Neural crest cell (in vitro differentiated cells): Measurements from ENCODE around the gene SLC6A12. TPM values are rescaled to one million over a fixed set of nuclear protein-coding genes. Genes with fewer than 3 reads are reported as not detected.

Experiments
- DNase-seq: peaks from one replicate; pipeline ENCODE4 v3.0.0; 2021; ENCODE audit warnings: low read depth, mixed read lengths, low spot score
- H3K27ac Mint-ChIP-seq: one replicate; pipeline ENCODE4 v1.8.0; 2021; ENCODE audit warnings: mild to moderate bottlenecking, mixed read lengths; ENCODE audit not compliant: unreplicated experiment
- H3K27me3 Mint-ChIP-seq: 2 replicates; pipeline ENCODE4 v1.8.0; 2021; ENCODE audit warnings: low read depth, mild to moderate bottlenecking, mixed read lengths
- H3K36me3 Mint-ChIP-seq: 2 replicates; pipeline ENCODE4 v1.8.0; 2021; ENCODE audit warnings: low read depth, mild to moderate bottlenecking, mixed read lengths
- H3K4me1 Mint-ChIP-seq: 2 replicates; pipeline ENCODE4 v1.8.0; 2021; ENCODE audit warnings: mixed read lengths
- H3K4me3 Mint-ChIP-seq: one replicate; pipeline ENCODE4 v1.8.0; 2021; ENCODE audit warnings: mild to moderate bottlenecking, mixed read lengths
- H3K9me3 Mint-ChIP-seq: 2 replicates; pipeline ENCODE4 v1.8.0; 2021; ENCODE audit warnings: mixed read lengths
- total RNA-seq: library from RNA; stranded (reverse); gene quantifications from 2 replicates; pipeline ENCODE4 v1.2.1, GENCODE V29; 2021
- TF ChIP-seq, protein P1 (sequence below): fragments of 200-600 bp; sonication (generic); conservative IDR thresholded peaks from 2 replicates; pipeline ENCODE4 v1.5.0; 2021; ENCODE audit warnings: antibody characterized with exemption, mild to moderate bottlenecking

The SLC6A12 gene
- total RNA-seq, 1 donor from 2014 or later, result 0.47 TPM

DNA sequence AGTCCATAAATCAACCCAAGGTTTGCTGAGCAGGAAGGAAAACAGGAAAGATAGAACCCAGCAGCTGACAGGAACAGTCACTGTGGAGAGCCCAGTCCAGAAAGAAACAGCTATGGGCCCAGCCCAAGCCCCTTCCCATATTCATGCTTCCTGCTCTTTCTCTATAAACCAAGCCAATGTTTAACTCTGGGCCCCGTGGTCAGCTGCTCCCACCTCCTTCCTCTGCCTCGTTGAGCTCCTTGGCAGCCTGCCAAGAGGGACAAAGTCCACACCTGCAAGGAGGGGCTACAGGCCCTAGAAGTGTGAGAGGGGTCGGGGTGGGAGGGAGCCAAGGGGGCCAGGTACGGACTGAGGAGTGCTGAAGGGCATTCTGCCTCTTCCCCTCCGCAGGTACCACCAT is 38.7 kb upstream of the SLC6A12 start:
- DNase-seq, result no peak
- no peaks in the 10 kb centered on the region for H3K36me3 Mint-ChIP-seq
- no peak overlapping the region for H3K4me3 Mint-ChIP-seq
- H3K4me1 Mint-ChIP-seq, result no peaks in the 10 kb centered on the region
- H3K9me3 Mint-ChIP-seq, result peaks cover 2% of the 10 kb centered on the region
- peak overlapping the region; percentile 15 for H3K27ac Mint-ChIP-seq
- TF ChIP-seq, protein P1, sequence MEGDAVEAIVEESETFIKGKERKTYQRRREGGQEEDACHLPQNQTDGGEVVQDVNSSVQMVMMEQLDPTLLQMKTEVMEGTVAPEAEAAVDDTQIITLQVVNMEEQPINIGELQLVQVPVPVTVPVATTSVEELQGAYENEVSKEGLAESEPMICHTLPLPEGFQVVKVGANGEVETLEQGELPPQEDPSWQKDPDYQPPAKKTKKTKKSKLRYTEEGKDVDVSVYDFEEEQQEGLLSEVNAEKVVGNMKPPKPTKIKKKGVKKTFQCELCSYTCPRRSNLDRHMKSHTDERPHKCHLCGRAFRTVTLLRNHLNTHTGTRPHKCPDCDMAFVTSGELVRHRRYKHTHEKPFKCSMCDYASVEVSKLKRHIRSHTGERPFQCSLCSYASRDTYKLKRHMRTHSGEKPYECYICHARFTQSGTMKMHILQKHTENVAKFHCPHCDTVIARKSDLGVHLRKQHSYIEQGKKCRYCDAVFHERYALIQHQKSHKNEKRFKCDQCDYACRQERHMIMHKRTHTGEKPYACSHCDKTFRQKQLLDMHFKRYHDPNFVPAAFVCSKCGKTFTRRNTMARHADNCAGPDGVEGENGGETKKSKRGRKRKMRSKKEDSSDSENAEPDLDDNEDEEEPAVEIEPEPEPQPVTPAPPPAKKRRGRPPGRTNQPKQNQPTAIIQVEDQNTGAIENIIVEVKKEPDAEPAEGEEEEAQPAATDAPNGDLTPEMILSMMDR, result no peak
- H3K27me3 Mint-ChIP-seq, result peaks cover 25% of the 10 kb centered on the region

DNA sequence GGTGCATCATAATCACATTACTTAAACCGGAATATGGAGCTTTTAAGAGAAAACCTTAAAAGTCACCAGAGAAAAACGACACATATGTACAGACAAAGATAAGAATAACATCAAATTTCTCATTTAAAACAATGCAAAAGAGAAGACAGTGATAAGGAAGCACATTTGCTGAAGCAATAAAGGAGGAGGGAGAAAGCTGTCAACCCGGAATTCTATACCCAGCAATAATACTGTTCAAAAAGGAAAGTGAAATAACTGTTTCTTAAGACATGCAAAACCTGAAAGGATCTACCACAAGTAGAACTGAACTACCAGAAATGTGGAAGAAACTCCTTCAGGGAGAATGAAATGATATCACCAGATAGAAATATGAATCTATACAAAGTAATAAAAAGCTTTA is 33.3 kb upstream of the SLC6A12 start:
- TF ChIP-seq, protein P1, result no peak
- Mint-ChIP-seq H3K36me3 (peaks cover 4% of the 10 kb centered on the region), H3K27ac (no peak overlapping the region), H3K4me3 (no peak overlapping the region), H3K27me3 (peaks cover 28% of the 10 kb centered on the region), H3K9me3 (peaks cover 5% of the 10 kb centered on the region), H3K4me1 (no peaks in the 10 kb centered on the region)
- no peak for DNase-seq

DNA sequence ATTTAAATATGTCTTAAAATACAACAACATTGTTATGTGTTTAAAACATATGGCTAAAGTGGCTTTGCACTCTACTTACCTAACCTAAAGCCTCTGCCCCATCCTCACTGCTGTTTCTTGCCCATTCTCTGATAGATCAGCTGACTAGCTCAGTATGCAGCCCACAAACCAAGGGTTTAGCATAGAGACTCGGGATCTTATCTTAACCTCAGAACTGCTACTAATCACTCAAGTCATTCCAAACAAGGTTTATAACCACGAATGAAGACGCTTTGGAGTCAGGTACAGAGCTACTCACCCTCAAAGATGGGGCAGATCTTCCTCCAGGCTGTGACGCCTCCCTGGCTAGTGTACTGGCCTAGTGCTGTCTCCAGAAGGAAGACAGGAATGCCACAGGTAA is 29.4 kb upstream of the SLC6A12 start:
- Mint-ChIP-seq H3K27me3 (peaks cover 16% of the 10 kb centered on the region), H3K4me3 (no peak overlapping the region), H3K9me3 (peaks cover 2% of the 10 kb centered on the region), H3K36me3 (peaks cover 4% of the 10 kb centered on the region), H3K27ac (no peak overlapping the region), H3K4me1 (no peaks in the 10 kb centered on the region)
- TF ChIP-seq, protein P1, result no peak
- no peak for DNase-seq

DNA sequence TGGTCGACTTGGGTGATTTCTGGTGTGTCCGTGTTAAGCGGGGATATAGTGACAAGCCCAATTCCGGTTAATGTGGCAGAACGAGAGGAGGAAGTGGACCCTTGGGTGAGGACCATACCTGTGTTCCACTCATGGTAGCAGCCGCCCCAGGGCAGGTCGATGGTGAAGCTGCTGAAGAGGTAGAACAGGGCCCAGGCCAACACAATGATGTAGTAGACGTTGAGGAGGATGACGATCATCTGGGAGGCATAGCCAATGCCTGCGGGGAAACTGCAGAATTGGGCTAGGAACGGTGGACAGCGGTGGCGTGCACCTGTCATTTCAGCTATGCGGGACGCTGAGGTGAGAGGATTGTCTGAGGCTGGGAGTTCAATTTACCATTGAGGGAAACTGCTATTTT is 28.5 kb upstream of the SLC6A12 start:
- peak overlapping the region; percentile 78 for H3K27ac Mint-ChIP-seq
- H3K27me3 Mint-ChIP-seq, result peaks cover 14% of the 10 kb centered on the region
- H3K9me3 Mint-ChIP-seq, result peaks cover 2% of the 10 kb centered on the region
- H3K4me1 Mint-ChIP-seq, result no peaks in the 10 kb centered on the region
- TF ChIP-seq, protein P1, result no peak
- no peak overlapping the region for H3K4me3 Mint-ChIP-seq
- peaks cover 4% of the 10 kb centered on the region for H3K36me3 Mint-ChIP-seq
- DNase-seq, result no peak

DNA sequence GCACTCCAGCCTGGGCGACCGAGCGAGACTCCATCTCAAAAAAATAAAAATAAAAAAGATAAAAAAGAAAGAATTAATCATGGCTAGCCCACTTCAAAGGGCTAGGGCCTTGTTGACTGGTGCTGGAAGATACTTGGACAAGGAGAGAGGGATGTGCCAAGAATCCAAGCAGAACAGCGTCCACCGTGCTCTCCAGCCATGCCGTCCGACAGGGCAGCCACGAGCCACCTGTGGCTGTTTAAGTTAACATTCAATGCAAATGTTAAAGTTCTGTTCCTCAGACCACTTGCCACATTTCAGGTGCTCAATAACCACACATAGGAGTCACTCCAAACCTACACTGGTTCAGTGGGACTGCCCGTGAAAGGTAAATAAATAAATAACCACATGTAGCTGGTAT is 27.3 kb upstream of the SLC6A12 start:
- H3K27ac Mint-ChIP-seq, result no peak overlapping the region
- DNase-seq, result no peak
- peaks cover 5% of the 10 kb centered on the region for H3K9me3 Mint-ChIP-seq
- no peaks in the 10 kb centered on the region for H3K4me1 Mint-ChIP-seq
- H3K27me3 Mint-ChIP-seq, result peaks cover 14% of the 10 kb centered on the region
- no peak overlapping the region for H3K4me3 Mint-ChIP-seq
- TF ChIP-seq, protein P1, result no peak
- H3K36me3 Mint-ChIP-seq, result peaks cover 4% of the 10 kb centered on the region

DNA sequence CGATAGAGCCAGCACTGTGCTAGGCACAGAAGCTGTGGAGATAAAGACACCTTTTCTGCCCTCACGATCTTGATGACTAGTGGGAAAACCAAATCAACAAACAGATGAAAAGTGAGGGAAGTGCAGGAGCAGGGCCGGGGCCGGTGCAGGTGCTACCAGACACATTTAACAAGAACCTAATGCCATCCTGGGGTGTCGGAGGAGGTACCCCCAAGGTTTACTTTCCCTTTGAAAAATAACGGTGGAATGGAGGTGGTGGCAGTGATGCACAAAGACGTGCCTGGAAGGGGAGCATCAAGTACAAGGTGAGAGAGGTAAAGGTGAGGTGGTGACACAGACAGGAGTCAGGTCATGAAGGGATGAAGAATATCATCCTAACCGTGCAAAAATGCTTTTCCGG is 26.6 kb upstream of the SLC6A12 start:
- Mint-ChIP-seq H3K36me3 (peaks cover 4% of the 10 kb centered on the region), H3K4me1 (no peaks in the 10 kb centered on the region), H3K4me3 (no peak overlapping the region), H3K27ac (no peak overlapping the region), H3K9me3 (peaks cover 9% of the 10 kb centered on the region), H3K27me3 (peaks cover 14% of the 10 kb centered on the region)
- TF ChIP-seq, protein P1, result no peak
- DNase-seq, result no peak
